Naive B cell (primary cell): ENCODE results near the gene FGFR2. TPM values are rescaled to one million over a fixed set of nuclear protein-coding genes. Genes with fewer than 3 reads are reported as not detected.

Experiments
- ATAC-seq, 2 donors: fragments of 150-1000 bp; cut with Tn5 transposase; 2 replicates each; pipeline ENCODE4 v1.10.0; 2021; ENCODE audit warnings: low read depth in 2 of 2, mild to moderate bottlenecking in 2 of 2, moderate library complexity in 2 of 2
- DNase-seq: peaks from one replicate; pipeline ENCODE4 v3.0.0; 2022
- H3K27ac Mint-ChIP-seq, 6 donors: one replicate each; pipeline ENCODE4 v1.8.0; 2020 to 2022; ENCODE audit warnings: mild to moderate bottlenecking in 6 of 6, mixed read lengths in 6 of 6, moderate library complexity in 5 of 6, inconsistent platforms in 2 of 6
- H3K27me3 Mint-ChIP-seq, 3 donors: one replicate each; pipeline ENCODE4 v1.8.0; 2021 to 2022; ENCODE audit warnings: mixed read lengths in 3 of 3, mild to moderate bottlenecking in 1 of 3
- H3K36me3 Mint-ChIP-seq, 2 donors: one replicate each; pipeline ENCODE4 v1.8.0; 2020 to 2022; ENCODE audit warnings: mixed read lengths in 2 of 2, inconsistent platforms in 1 of 2, mild to moderate bottlenecking in 1 of 2
- H3K4me1 Mint-ChIP-seq, 3 donors: one replicate each; pipeline ENCODE4 v1.8.0; 2020 to 2022; ENCODE audit warnings: mixed read lengths in 3 of 3, inconsistent platforms in 1 of 3, mild to moderate bottlenecking in 1 of 3, moderate library complexity in 1 of 3
- H3K4me3 Mint-ChIP-seq, 8 donors: one replicate each; pipeline ENCODE4 v1.8.0; 2020 to 2022; ENCODE audit warnings: mild to moderate bottlenecking in 8 of 8, mixed read lengths in 8 of 8, moderate library complexity in 8 of 8, inconsistent platforms in 2 of 8
- H3K9me3 Mint-ChIP-seq, 7 donors: one replicate each; pipeline ENCODE4 v1.8.0; 2020 to 2022; ENCODE audit warnings: mixed read lengths in 7 of 7, mild to moderate bottlenecking in 5 of 7, inconsistent platforms in 2 of 7, moderate library complexity in 1 of 7
- polyA plus RNA-seq, 6 donors: library from polyadenylated mRNA; unstranded; fragments of 300-500 nt; fragmentation: Illumina TruSeq; gene quantifications; one replicate each; pipeline ENCODE4 v1.2.3, GENCODE V29; 2021; ENCODE audit warnings: low read depth in 6 of 6

FGFR2 gene
- polyA plus RNA-seq, 6 donors from 2014 or later: not detected

DNA sequence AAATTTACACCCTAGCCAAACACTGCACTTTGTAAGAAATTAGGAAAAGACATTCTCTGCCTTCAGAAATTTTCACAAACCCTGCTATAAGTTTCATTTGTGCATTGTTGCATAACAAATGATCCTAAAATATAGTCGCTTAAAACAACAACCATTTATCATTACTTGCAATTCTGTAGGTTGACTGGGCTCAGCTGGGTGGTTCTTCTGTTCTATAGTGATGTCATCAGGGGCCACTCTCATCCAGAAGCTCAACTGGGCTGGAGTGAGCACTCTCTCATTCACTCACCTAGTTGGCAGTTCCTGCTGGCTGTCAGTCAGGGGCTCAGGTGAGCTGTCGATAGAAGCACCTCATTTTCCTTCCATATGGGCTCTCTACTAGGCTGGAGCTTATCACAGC lies 20.7 kb upstream of the FGFR2 start:
- Mint-ChIP-seq H3K9me3 (peaks cover 0 to 12% (median 2%) of the 10 kb centered on the region in 7 donors), H3K4me3 (no peak overlapping the region), H3K27me3 (peaks cover 0 to 11% (median 5%) of the 10 kb centered on the region in 3 donors), H3K4me1 (no peaks in the 10 kb centered on the region), H3K27ac (no peak overlapping the region), H3K36me3 (no peaks in the 10 kb centered on the region)
- DNase-seq (no peak), ATAC-seq (no peak)

DNA sequence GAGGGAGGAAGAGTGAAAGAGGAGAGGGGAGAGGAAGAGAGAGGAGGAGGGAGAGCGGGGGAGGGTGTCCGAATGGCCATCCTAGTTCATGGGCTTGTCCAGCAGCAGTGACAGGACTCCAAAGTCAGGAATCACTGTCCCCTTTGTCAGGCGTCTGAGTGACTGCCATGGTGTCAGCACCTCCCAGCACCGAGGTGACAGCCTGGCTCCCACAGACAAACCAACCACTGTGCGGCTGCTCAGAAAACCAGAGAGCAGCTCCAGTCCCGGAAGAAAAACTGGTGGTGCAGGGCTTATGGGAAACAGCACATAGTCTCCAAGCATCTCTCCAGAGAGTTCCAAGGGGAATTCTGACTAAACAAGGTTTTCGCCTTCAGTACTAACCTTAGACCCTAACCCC lies 18.9 kb upstream of the FGFR2 start:
- H3K27ac Mint-ChIP-seq: no peak overlapping the region

DNA sequence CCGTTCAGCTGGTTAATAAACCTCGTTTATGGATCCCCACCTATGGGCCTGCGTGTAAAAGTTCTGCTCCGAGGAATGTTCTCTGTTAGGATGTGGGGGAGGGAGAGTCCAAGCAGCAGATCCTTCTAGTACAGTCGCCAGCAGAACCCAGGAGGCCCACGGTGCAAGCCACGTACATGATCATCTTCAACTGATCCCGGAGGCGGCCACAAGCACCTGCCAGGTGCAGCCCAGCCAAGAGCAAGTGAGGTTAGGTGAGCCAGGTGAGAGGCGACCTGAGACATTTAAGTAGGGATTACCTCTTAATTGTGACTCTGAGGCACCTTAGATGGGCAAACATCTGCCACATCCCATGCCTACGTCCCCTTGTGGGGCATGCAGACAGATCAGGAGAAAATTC lies 18.0 kb upstream of the FGFR2 start:
- Mint-ChIP-seq H3K9me3 (peaks cover 0 to 12% (median 2%) of the 10 kb centered on the region in 7 donors), H3K4me3 (no peak overlapping the region), H3K27ac (no peak overlapping the region), H3K4me1 (no peaks in the 10 kb centered on the region), H3K27me3 (peaks cover 0 to 10% (median 7%) of the 10 kb centered on the region in 3 donors), H3K36me3 (no peaks in the 10 kb centered on the region)
- no peak for DNase-seq
- no peak for ATAC-seq

More for the DNA sequence above, 18.9 kb upstream of the FGFR2 start:
- H3K4me1 Mint-ChIP-seq: no peaks in the 10 kb centered on the region
- no peak overlapping the region for H3K4me3 Mint-ChIP-seq
- H3K27me3 Mint-ChIP-seq: peaks cover 0 to 11% (median 10%) of the 10 kb centered on the region in 3 donors
- ATAC-seq (no peak), DNase-seq (no peak)
- peaks cover 0 to 12% (median 2%) of the 10 kb centered on the region in 7 donors for H3K9me3 Mint-ChIP-seq
- no peaks in the 10 kb centered on the region for H3K36me3 Mint-ChIP-seq

DNA sequence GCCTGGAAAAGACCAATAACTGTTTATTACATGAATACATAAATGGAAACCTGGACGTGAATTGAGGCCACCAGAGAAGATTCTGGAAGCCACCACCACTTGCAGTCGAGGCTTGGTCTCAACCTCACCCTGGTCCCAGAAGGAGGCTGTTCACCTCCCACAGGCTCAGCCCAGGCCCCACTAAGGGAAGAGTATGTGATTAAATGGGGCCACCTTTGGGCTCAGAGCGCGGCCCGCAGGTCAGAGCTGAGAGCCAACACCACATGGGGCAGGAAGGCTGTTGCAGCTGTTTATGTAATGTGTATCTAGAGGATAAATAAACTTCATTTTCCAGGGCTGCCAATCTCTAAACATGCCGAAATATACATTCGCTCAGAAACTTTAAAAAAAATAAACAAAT lies 17.6 kb upstream of the FGFR2 start:
- peaks cover 0 to 12% (median 2%) of the 10 kb centered on the region in 7 donors for H3K9me3 Mint-ChIP-seq
- H3K4me3 Mint-ChIP-seq: no peak overlapping the region
- H3K27me3 Mint-ChIP-seq: peaks cover 0 to 10% (median 7%) of the 10 kb centered on the region in 3 donors
- DNase-seq (no peak), ATAC-seq (no peak)
- H3K36me3 Mint-ChIP-seq: no peaks in the 10 kb centered on the region
- H3K4me1 Mint-ChIP-seq: no peaks in the 10 kb centered on the region
- H3K27ac Mint-ChIP-seq: no peak overlapping the region

DNA sequence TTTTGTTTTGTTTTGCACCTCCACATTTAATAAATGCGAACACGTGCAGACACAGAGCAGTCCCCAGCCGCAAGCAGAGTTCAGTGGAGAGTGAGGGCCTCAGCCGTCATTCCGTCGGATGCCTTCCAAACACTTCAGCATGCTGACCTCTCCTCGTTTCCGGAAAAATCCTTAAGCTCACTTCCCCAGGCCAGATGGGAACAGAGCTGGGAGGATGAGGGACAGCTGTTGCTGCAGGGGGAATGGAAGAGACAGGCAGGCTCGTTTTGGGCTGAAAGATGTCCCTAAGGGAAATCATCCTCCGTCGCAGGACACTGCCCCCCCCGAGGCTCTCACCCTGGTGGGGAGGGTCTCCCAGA lies 17.2 kb upstream of the FGFR2 start:
- DNase-seq (no peak), ATAC-seq (no peak)
- Mint-ChIP-seq H3K4me3 (no peak overlapping the region), H3K4me1 (no peaks in the 10 kb centered on the region), H3K27me3 (peaks cover 0 to 10% (median 7%) of the 10 kb centered on the region in 3 donors), H3K9me3 (peaks cover 0 to 12% (median 2%) of the 10 kb centered on the region in 7 donors), H3K36me3 (no peaks in the 10 kb centered on the region), H3K27ac (no peak overlapping the region)

- Mint-ChIP-seq H3K4me1 (no peaks in the 10 kb centered on the region), H3K36me3 (no peaks in the 10 kb centered on the region), H3K27me3 (peaks cover under 1 to 10% (median 7%) of the 10 kb centered on the region in 3 donors), H3K9me3 (peaks cover 0 to 12% (median 2%) of the 10 kb centered on the region in 7 donors), H3K4me3 (no peak overlapping the region), H3K27ac (no peak overlapping the region)
- DNase-seq: no peak
- no peak for ATAC-seq
Observed at GRCh38 chr10:121614613-121615434, 16.6 kb upstream of the FGFR2 start.

- no peaks in the 10 kb centered on the region for H3K36me3 Mint-ChIP-seq
- no peak overlapping the region for H3K4me3 Mint-ChIP-seq
- H3K27me3 Mint-ChIP-seq: peaks cover 4 to 18% (median 8%) of the 10 kb centered on the region in 3 donors
- H3K4me1 Mint-ChIP-seq: peaks cover 0 to 2% (median 0%) of the 10 kb centered on the region in 3 donors
- H3K27ac Mint-ChIP-seq: peak overlapping the region in 1 of 6 donors; percentile 71
- peaks cover 0 to 3% (median 2%) of the 10 kb centered on the region in 7 donors for H3K9me3 Mint-ChIP-seq
- DNase-seq (no peak), ATAC-seq (no peak)
Observed at GRCh38 chr10:121613456-121613855, 15.2 kb upstream of the FGFR2 start.

GRCh38 chr10:121611393-121612159 lies 13.3 kb upstream of the FGFR2 start:
- Mint-ChIP-seq H3K36me3 (no peaks in the 10 kb centered on the region), H3K9me3 (peaks cover 0 to 3% (median 0%) of the 10 kb centered on the region in 7 donors), H3K27ac (no peak overlapping the region), H3K27me3 (peaks cover 10 to 35% (median 24%) of the 10 kb centered on the region in 3 donors), H3K4me1 (peaks cover 0 to 2% (median 0%) of the 10 kb centered on the region in 3 donors), H3K4me3 (no peak overlapping the region)
- no peak for ATAC-seq
- no peak for DNase-seq

GRCh38 chr10:121610798-121611323 lies 12.6 kb upstream of the FGFR2 start:
- no peaks in the 10 kb centered on the region for H3K36me3 Mint-ChIP-seq
- no peak overlapping the region for H3K4me3 Mint-ChIP-seq
- H3K27me3 Mint-ChIP-seq: peaks cover 10 to 40% (median 31%) of the 10 kb centered on the region in 3 donors
- no peak for ATAC-seq
- peaks cover 0 to 3% (median 0%) of the 10 kb centered on the region in 7 donors for H3K9me3 Mint-ChIP-seq
- no peak overlapping the region for H3K27ac Mint-ChIP-seq
- H3K4me1 Mint-ChIP-seq: peaks cover 0 to 2% (median 0%) of the 10 kb centered on the region in 3 donors
- no peak for DNase-seq

DNA sequence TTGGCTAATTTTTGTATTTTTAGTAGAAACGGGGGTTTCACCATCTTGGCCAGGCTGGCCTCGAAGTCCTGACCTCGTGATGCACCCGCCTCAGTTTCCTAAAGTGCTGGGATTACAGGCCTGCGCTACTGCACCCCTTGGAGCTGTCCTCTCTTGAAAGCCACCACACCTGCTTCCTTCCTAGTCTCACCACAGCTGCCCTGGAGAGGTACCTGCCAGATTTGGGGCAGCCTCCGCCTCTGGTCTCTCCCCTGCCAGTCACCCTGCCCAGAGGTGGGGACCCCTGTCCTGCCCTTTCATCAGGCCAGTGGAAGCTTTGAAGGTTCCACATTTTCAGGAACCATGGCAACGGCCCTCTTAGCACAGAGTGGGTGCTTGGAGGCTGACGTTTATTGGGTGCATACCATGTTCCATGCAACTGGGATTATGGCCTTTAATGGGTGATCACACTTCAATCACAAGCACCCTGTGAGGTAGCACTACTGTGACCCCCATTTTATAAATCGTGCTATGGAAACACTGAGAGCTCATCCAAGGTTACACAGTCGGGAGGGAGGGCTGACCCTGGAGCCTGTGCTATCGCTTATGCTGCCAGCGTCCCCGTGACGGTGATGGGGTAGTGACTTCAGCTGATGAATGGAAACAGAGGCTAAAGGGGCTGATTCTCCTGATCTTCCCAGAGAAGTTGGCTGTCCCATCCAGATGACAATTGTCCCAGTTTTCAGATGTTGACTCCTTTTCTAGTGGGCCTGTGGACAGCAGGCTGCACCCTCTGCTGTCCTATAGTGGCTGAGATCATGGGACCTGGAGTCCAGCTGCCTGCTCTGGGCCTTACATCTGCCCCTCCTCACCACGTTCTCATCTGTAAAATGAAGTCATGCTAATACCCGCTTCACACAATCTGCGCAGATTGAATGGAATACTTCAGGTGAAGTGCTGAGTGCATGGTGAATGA lies 11.5 kb upstream of the FGFR2 start:
- H3K27ac Mint-ChIP-seq: no peak overlapping the region
- DNase-seq (no peak), ATAC-seq (no peak)
- H3K9me3 Mint-ChIP-seq: peaks cover 0 to 2% (median 0%) of the 10 kb centered on the region in 7 donors
- peaks cover 0 to 2% (median 0%) of the 10 kb centered on the region in 3 donors for H3K4me1 Mint-ChIP-seq
- H3K4me3 Mint-ChIP-seq: peak overlapping the region in 1 of 8 donors; percentile 21
- no peaks in the 10 kb centered on the region for H3K36me3 Mint-ChIP-seq
- peaks cover 15 to 42% (median 32%) of the 10 kb centered on the region in 3 donors for H3K27me3 Mint-ChIP-seq

DNA sequence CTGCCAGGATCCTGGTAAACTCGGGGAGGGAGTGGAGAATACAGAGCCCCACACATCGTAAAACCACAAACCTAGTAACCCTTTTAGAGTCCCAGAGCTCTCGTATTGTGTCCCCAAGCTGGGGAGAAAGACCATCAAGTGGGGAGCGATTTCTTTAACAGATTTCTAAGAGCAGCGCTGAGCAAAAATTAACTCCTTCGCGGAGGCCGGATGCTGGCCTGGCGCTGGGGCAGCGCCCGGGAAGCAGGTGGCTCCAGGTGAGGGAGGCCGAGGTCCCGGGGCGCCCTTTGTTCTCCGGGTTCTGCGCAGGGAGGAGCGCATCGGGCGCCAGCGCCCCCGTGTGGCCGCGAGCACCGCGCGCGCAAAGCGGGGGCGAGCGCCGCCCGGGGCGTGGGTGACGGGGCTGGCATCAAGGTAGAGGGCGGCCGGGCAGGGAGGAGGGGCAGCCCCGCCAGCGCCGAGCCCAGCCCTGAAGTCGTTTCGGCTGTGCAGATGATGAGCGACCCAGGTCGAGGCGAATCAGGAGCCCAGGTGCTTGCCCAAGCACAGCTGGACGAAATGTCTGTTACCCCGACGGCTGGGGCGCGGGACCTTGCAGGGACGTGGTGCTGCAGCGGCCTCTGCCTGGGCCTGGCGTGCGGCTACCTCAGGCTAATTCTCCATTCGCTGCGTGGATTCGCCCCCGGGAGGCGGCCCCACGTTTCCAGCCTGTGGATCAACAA lies 10.4 kb upstream of the FGFR2 start:
- ATAC-seq: no peak
- H3K4me3 Mint-ChIP-seq: no peak overlapping the region

More for the DNA sequence above, 10.4 kb upstream of the FGFR2 start:
- Mint-ChIP-seq H3K4me1 (peaks cover 0 to 2% (median 0%) of the 10 kb centered on the region in 3 donors), H3K27me3 (peaks cover 20 to 42% (median 32%) of the 10 kb centered on the region in 3 donors), H3K9me3 (peaks cover 0 to 2% (median 0%) of the 10 kb centered on the region in 7 donors), H3K36me3 (no peaks in the 10 kb centered on the region), H3K27ac (no peak overlapping the region)
- no peak for DNase-seq
